HEK293 (cell line): ENCODE measurements around the gene C11orf21.

Experiments used
- CTCF ChIA-PET: fragments of 350-600 bp; formaldehyde crosslinking; extraction: SDS; loops from one replicate; lab custom pipeline; 2021; ENCODE audit warnings: antibody characterized with exemption; lab: Yijun Ruan, JAX
- POLR2A ChIA-PET: fragments of 300-600 bp; formaldehyde crosslinking; extraction: SDS; loops from one replicate; lab custom pipeline; 2020; ENCODE audit warnings: antibody characterized with exemption, inconsistent platforms; lab: Yijun Ruan, JAX
- H3K27ac ChIP-seq: fragments of 200-500 bp; sonication (Bioruptor generic); 2 replicates; pipeline ENCODE4 v1.5.1; 2014; ENCODE audit warnings: low read depth, low read length, control low read depth, inconsistent platforms; ENCODE audit errors: extremely low read depth
- H3K36me3 ChIP-seq, 2 experiments: fragments of 200-500 bp in 1 of 2; sonication (Bioruptor generic) in 1 of 2; 1 replicate in 1 of 2; 2 replicates in 1 of 2; pipeline ENCODE4 v1.5.1; 2014 to 2017; ENCODE audit warnings: inconsistent platforms in 2 of 2, low read length in 2 of 2; ENCODE audit not compliant: control insufficient read depth in 2 of 2, insufficient read depth in 1 of 2
- H3K4me1 ChIP-seq: fragments of 200-500 bp; sonication (Bioruptor generic); 2 replicates; pipeline ENCODE4 v1.5.1; 2014; ENCODE audit warnings: mild to moderate bottlenecking, low read length, inconsistent platforms; ENCODE audit not compliant: control insufficient read depth, insufficient read depth
- H3K4me3 ChIP-seq: 2 replicates; pipeline ENCODE4 v1.5.1; 2011; ENCODE audit warnings: low read depth, mild to moderate bottlenecking, control low read depth, low read length, moderate library complexity
- H3K9me3 ChIP-seq: fragments of 200-500 bp; sonication (Bioruptor generic); 2 replicates; pipeline ENCODE4 v1.5.1; 2014; ENCODE audit warnings: low read depth, low read length, inconsistent platforms; ENCODE audit not compliant: control insufficient read depth, insufficient read depth
- GLI2 ChIP-seq: fragments of 450-650 bp; formaldehyde crosslinking; IDR thresholded peaks from 2 replicates; pipeline ENCODE4; 2017; ENCODE audit warnings: missing biosample characterization, missing genetic modification characterization, low read depth, borderline replicate concordance
- KLF7 ChIP-seq: fragments of 450-650 bp; formaldehyde crosslinking; IDR thresholded peaks from 2 replicates; pipeline ENCODE4 v1.5.1; 2016; ENCODE audit warnings: missing biosample characterization, missing genetic modification characterization, borderline replicate concordance
- KLF9 ChIP-seq: fragments of 450-650 bp; formaldehyde crosslinking; IDR thresholded peaks from 2 replicates; pipeline ENCODE4 v1.5.1; 2016; ENCODE audit warnings: missing biosample characterization, missing genetic modification characterization, low read depth
- MEIS1 ChIP-seq: sonication (generic); formaldehyde crosslinking; IDR thresholded peaks from 2 replicates; pipeline ENCODE4 v1.8.1; 2022; ENCODE audit warnings: missing genetic modification reagents, mild to moderate bottlenecking, borderline replicate concordance
- MYNN ChIP-seq: fragments of 450-650 bp; formaldehyde crosslinking; IDR thresholded peaks from 2 replicates; pipeline ENCODE4 v1.5.1; 2016; ENCODE audit warnings: missing biosample characterization, missing genetic modification characterization, borderline replicate concordance
- SCRT1 ChIP-seq: fragments of 450-650 bp; formaldehyde crosslinking; IDR thresholded peaks from 2 replicates; pipeline ENCODE4 v1.5.1; 2016; ENCODE audit warnings: missing biosample characterization, missing genetic modification characterization, borderline replicate concordance
- SETDB1 ChIP-seq: IDR thresholded peaks from one replicate; pipeline ENCODE4 v1.6.1; 2017; ENCODE audit warnings: mild to moderate bottlenecking, low read length, moderate library complexity, mixed read lengths; ENCODE audit not compliant: insufficient read length
- SP2 ChIP-seq: fragments of 450-650 bp; formaldehyde crosslinking; IDR thresholded peaks from 2 replicates; pipeline ENCODE4 v1.5.1; 2016; ENCODE audit warnings: missing biosample characterization, missing genetic modification characterization
- YY1 ChIP-seq: fragments of 450-650 bp; formaldehyde crosslinking; IDR thresholded peaks from 2 replicates; pipeline ENCODE4 v1.5.1; 2018; ENCODE audit warnings: missing biosample characterization, missing genetic modification characterization
- ZBTB17 ChIP-seq: fragments of 450-650 bp; formaldehyde crosslinking; IDR thresholded peaks from 2 replicates; pipeline ENCODE4 v1.5.1; 2016; ENCODE audit warnings: missing biosample characterization, missing genetic modification characterization
- ZNF266 ChIP-seq: fragments of 450-650 bp; formaldehyde crosslinking; IDR thresholded peaks from 2 replicates; pipeline ENCODE4 v1.5.1; 2016; ENCODE audit warnings: missing biosample characterization, missing genetic modification characterization, low read depth
- ZNF48 ChIP-seq: fragments of 450-650 bp; formaldehyde crosslinking; IDR thresholded peaks from 2 replicates; pipeline ENCODE4 v1.5.1; 2016; ENCODE audit warnings: missing biosample characterization, missing genetic modification characterization
- ZNF521 ChIP-seq: fragments of 450-650 bp; formaldehyde crosslinking; IDR thresholded peaks from 2 replicates; pipeline ENCODE4 v1.5.1; 2017; ENCODE audit warnings: missing biosample characterization, mild to moderate bottlenecking, missing genetic modification characterization
- ZNF785 ChIP-seq: fragments of 450-650 bp; formaldehyde crosslinking; IDR thresholded peaks from 2 replicates; pipeline ENCODE4 v1.5.1; 2016; ENCODE audit warnings: missing biosample characterization, missing genetic modification characterization
- ZNF837 ChIP-seq: fragments of 450-650 bp; formaldehyde crosslinking; IDR thresholded peaks from 2 replicates; pipeline ENCODE4 v1.5.1; 2016; ENCODE audit warnings: missing biosample characterization, missing genetic modification characterization
- ZNF843 ChIP-seq: fragments of 450-650 bp; formaldehyde crosslinking; IDR thresholded peaks from 2 replicates; pipeline ENCODE4 v1.5.1; 2016; ENCODE audit warnings: missing biosample characterization, missing genetic modification characterization
- TF ChIP-seq, protein P1 (sequence below): fragments of 450-650 bp; formaldehyde crosslinking; IDR thresholded peaks from 2 replicates; pipeline ENCODE4 v1.5.1; 2016; ENCODE audit warnings: missing biosample characterization, missing genetic modification characterization, low read depth
- TF ChIP-seq, protein P2 (sequence below): fragments of 450-650 bp; formaldehyde crosslinking; IDR thresholded peaks from 2 replicates; pipeline ENCODE4 v1.5.1; 2016; ENCODE audit warnings: missing biosample characterization, missing genetic modification characterization
- TF ChIP-seq, protein P3 (sequence below): fragments of 450-650 bp; formaldehyde crosslinking; IDR thresholded peaks from 2 replicates; pipeline ENCODE4 v1.5.1; 2016; ENCODE audit warnings: missing biosample characterization, missing genetic modification characterization
- TF ChIP-seq, protein P4 (sequence below): fragments of 450-650 bp; formaldehyde crosslinking; conservative IDR thresholded peaks from 2 replicates; pipeline ENCODE4 v1.5.1; 2016; ENCODE audit warnings: low read depth, missing biosample characterization, missing genetic modification characterization
- TF ChIP-seq, protein P5 (sequence below): sonication (generic); formaldehyde crosslinking; IDR thresholded peaks from 2 replicates; pipeline ENCODE4 v1.8.1; 2022; ENCODE audit warnings: mild to moderate bottlenecking, moderate library complexity, missing genetic modification reagents
- TF ChIP-seq, protein P6 (sequence below): fragments of 450-650 bp; formaldehyde crosslinking; IDR thresholded peaks from 2 replicates; pipeline ENCODE4 v1.5.1; 2016; ENCODE audit warnings: missing biosample characterization, missing genetic modification characterization

The C11orf21 gene

DNA sequence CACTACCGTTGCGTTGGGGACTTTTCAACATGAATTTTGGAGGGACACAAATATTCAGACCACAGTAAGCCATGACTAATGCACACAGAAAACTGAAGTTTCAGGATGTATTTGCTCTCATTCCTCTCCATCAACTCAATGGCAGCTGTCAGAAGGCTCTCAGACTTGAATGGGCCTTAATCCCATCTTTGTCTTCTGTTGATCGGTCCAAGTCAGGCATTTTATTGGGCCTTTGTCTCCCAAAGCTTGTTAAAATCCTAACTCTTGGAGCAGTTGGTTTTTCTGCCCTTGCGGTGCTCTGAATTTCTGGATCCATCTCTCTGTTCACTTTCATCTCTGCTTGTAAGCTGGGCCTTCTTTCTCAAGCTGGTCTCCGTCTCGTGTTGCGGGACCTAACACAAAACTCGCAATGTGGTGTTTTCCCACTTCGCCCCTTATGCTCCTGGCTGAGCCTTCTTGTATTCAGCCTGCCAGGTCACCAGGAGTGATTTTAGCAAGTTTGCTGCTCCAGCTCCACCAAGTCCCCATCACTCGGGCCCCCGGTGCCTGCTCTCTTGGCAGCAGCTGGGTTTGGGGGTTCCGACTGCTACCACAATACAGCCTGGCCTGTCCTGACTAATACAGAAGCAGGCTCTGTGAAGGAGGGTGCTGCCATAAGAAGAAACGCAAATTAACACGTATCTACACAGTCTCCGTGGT lies 27.1 kb upstream of the C11orf21 start:
- no peak overlapping the region for H3K4me3 ChIP-seq
- POLR2A ChIA-PET: no interaction called here
- no peaks in the 10 kb centered on the region for H3K9me3 ChIP-seq
- TF ChIP-seq GLI2 (no peak), ZNF843 (tag by site-specific recombination) (no peak), YY1 (tag by site-specific recombination) (no peak), ZNF521 (tag by site-specific recombination) (no peak), SP2 (tag by site-specific recombination) (no peak), SCRT1 (tag by site-specific recombination) (no peak), ZNF48 (no peak), ZNF837 (tag by site-specific recombination) (no peak), KLF9 (tag by site-specific recombination) (no peak), ZNF785 (tag by site-specific recombination) (no peak)
- TF ChIP-seq, protein P1, sequence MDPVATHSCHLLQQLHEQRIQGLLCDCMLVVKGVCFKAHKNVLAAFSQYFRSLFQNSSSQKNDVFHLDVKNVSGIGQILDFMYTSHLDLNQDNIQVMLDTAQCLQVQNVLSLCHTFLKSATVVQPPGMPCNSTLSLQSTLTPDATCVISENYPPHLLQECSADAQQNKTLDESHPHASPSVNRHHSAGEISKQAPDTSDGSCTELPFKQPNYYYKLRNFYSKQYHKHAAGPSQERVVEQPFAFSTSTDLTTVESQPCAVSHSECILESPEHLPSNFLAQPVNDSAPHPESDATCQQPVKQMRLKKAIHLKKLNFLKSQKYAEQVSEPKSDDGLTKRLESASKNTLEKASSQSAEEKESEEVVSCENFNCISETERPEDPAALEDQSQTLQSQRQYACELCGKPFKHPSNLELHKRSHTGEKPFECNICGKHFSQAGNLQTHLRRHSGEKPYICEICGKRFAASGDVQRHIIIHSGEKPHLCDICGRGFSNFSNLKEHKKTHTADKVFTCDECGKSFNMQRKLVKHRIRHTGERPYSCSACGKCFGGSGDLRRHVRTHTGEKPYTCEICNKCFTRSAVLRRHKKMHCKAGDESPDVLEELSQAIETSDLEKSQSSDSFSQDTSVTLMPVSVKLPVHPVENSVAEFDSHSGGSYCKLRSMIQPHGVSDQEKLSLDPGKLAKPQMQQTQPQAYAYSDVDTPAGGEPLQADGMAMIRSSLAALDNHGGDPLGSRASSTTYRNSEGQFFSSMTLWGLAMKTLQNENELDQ (tag by site-specific recombination): no peak
- TF ChIP-seq, protein P2, sequence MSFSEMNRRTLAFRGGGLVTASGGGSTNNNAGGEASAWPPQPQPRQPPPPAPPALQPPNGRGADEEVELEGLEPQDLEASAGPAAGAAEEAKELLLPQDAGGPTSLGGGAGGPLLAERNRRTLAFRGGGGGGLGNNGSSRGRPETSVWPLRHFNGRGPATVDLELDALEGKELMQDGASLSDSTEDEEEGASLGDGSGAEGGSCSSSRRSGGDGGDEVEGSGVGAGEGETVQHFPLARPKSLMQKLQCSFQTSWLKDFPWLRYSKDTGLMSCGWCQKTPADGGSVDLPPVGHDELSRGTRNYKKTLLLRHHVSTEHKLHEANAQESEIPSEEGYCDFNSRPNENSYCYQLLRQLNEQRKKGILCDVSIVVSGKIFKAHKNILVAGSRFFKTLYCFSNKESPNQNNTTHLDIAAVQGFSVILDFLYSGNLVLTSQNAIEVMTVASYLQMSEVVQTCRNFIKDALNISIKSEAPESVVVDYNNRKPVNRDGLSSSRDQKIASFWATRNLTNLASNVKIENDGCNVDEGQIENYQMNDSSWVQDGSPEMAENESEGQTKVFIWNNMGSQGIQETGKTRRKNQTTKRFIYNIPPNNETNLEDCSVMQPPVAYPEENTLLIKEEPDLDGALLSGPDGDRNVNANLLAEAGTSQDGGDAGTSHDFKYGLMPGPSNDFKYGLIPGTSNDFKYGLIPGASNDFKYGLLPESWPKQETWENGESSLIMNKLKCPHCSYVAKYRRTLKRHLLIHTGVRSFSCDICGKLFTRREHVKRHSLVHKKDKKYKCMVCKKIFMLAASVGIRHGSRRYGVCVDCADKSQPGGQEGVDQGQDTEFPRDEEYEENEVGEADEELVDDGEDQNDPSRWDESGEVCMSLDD (tag by site-specific recombination): no peak
- TF ChIP-seq, protein P3, sequence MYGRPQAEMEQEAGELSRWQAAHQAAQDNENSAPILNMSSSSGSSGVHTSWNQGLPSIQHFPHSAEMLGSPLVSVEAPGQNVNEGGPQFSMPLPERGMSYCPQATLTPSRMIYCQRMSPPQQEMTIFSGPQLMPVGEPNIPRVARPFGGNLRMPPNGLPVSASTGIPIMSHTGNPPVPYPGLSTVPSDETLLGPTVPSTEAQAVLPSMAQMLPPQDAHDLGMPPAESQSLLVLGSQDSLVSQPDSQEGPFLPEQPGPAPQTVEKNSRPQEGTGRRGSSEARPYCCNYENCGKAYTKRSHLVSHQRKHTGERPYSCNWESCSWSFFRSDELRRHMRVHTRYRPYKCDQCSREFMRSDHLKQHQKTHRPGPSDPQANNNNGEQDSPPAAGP (tag by site-specific recombination): no peak
- TF ChIP-seq, protein P4, sequence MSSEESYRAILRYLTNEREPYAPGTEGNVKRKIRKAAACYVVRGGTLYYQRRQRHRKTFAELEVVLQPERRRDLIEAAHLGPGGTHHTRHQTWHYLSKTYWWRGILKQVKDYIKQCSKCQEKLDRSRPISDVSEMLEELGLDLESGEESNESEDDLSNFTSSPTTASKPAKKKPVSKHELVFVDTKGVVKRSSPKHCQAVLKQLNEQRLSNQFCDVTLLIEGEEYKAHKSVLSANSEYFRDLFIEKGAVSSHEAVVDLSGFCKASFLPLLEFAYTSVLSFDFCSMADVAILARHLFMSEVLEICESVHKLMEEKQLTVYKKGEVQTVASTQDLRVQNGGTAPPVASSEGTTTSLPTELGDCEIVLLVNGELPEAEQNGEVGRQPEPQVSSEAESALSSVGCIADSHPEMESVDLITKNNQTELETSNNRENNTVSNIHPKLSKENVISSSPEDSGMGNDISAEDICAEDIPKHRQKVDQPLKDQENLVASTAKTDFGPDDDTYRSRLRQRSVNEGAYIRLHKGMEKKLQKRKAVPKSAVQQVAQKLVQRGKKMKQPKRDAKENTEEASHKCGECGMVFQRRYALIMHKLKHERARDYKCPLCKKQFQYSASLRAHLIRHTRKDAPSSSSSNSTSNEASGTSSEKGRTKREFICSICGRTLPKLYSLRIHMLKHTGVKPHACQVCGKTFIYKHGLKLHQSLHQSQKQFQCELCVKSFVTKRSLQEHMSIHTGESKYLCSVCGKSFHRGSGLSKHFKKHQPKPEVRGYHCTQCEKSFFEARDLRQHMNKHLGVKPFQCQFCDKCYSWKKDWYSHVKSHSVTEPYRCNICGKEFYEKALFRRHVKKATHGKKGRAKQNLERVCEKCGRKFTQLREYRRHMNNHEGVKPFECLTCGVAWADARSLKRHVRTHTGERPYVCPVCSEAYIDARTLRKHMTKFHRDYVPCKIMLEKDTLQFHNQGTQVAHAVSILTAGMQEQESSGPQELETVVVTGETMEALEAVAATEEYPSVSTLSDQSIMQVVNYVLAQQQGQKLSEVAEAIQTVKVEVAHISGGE (tag by site-specific recombination): no peak
- no peaks in the 10 kb centered on the region for H3K4me1 ChIP-seq
- no peaks in the 10 kb centered on the region for H3K36me3 ChIP-seq
- no peak overlapping the region for H3K27ac ChIP-seq
- CTCF ChIA-PET: interaction anchor here (1.1 kb wide), 1 partner anchor 26 kb away, joined by 3 read pairs; no protein-coding TSS in a partner anchor

DNA sequence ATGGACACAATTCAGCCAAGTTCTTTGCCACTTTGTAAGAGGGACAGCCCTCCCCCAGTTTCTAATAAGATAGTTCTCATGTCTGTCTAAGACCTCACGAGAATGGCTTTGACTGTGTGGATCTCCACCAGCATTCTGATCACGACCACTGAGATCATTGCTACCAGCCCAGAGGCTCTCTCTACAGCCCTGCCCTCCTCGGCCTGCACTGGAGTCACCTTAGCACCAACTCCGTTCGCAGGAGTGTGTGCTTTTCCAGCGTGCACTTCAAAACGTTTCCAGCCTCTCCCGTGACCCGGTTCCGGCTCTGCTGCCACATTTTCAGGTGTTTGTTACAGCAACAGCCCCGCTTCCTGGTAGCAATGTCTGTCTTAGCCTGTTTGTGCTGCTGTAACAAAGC lies 26.3 kb upstream of the C11orf21 start:
- Histone ChIP-seq H3K4me1 (no peaks in the 10 kb centered on the region), H3K27ac (no peak overlapping the region), H3K9me3 (no peaks in the 10 kb centered on the region), H3K4me3 (no peak overlapping the region), H3K36me3 (no peaks in the 10 kb centered on the region)
- CTCF ChIA-PET: interaction anchor here (1.1 kb wide), 1 partner anchor 25 kb away, joined by 3 read pairs; no protein-coding TSS in a partner anchor
- POLR2A ChIA-PET: no interaction called here
- no peak for TF ChIP-seq SETDB1
- TF ChIP-seq ZBTB17 (tag by site-specific recombination): no peak
- no peak for TF ChIP-seq MYNN (tag by site-specific recombination)
- no peak for TF ChIP-seq MEIS1 (CRISPR knock-in tag)
- no peak for TF ChIP-seq GLI2
- no peak for TF ChIP-seq KLF7 (tag by site-specific recombination)
- TF ChIP-seq ZNF266 (tag by site-specific recombination): no peak
- TF ChIP-seq, protein P5, sequence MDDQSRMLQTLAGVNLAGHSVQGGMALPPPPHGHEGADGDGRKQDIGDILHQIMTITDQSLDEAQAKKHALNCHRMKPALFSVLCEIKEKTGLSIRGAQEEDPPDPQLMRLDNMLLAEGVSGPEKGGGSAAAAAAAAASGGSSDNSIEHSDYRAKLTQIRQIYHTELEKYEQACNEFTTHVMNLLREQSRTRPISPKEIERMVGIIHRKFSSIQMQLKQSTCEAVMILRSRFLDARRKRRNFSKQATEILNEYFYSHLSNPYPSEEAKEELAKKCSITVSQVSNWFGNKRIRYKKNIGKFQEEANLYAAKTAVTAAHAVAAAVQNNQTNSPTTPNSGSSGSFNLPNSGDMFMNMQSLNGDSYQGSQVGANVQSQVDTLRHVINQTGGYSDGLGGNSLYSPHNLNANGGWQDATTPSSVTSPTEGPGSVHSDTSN (CRISPR knock-in tag): no peak
- TF ChIP-seq, protein P6, sequence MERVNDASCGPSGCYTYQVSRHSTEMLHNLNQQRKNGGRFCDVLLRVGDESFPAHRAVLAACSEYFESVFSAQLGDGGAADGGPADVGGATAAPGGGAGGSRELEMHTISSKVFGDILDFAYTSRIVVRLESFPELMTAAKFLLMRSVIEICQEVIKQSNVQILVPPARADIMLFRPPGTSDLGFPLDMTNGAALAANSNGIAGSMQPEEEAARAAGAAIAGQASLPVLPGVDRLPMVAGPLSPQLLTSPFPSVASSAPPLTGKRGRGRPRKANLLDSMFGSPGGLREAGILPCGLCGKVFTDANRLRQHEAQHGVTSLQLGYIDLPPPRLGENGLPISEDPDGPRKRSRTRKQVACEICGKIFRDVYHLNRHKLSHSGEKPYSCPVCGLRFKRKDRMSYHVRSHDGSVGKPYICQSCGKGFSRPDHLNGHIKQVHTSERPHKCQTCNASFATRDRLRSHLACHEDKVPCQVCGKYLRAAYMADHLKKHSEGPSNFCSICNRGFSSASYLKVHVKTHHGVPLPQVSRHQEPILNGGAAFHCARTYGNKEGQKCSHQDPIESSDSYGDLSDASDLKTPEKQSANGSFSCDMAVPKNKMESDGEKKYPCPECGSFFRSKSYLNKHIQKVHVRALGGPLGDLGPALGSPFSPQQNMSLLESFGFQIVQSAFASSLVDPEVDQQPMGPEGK (tag by site-specific recombination): no peak
